Upper lobe of left lung (tissue), 4 donors: ENCODE results near the gene DHX32.

ENCODE experiments used
- POLR2A ChIP-seq, 4 donors: fragments of 450-650 bp; IDR thresholded peaks; one replicate each; pipeline ENCODE4 v1.5.1; 2016 to 2017; ENCODE audit warnings: antibody characterized with exemption in 4 of 4, mild to moderate bottlenecking in 2 of 4
- POLR2AphosphoS5 ChIP-seq, 2 donors: sonication (generic); formaldehyde crosslinking; IDR thresholded peaks; one replicate each; pipeline ENCODE4 v1.5.1; 2017; ENCODE audit warnings: antibody characterized with exemption in 2 of 2
- TF ChIP-seq, protein P1 (sequence below), 6 experiments: fragments of 450-650 bp in 4 of 6; fragments of 200-600 bp in 2 of 6; sonication (generic) in 2 of 6; IDR thresholded peaks; one replicate each; pipeline ENCODE4 v1.5.1; 2016 to 2019; ENCODE audit warnings: antibody characterized with exemption in 6 of 6

DNA sequence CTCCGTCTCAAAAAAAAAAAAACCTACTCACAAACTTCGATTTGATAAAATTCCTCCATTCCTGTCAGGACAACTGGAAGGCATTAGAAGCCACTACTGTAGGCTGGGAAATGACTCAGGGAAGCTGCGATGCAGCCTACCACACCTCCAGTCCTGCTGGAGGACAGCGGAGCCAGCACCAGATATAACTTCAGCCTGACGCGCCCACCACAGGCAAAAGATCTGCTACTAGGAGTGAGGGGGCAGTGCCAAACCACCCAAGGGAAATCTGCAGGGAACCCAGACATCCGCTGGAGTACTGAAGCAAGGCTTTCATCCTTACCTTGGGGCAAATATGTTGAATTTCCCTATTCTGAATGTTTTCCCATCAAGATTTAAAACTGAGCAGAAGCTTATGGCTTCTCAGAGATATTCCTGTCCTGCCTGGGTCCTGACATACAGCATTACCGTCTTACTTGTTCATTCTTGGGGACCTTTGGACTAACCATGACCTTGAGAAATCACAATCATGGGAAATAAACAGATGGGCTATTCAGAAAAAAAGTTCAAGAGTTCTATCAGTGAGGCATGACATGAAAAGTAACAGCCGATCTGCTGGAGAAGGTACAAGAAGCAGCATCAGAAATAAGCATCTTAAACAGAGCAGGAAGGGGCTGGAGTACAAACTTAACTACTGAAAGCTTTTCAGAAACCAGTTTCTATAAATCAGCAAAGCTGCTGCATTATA, 37.3 kb downstream of the DHX32 start:
- TF ChIP-seq, protein P1, sequence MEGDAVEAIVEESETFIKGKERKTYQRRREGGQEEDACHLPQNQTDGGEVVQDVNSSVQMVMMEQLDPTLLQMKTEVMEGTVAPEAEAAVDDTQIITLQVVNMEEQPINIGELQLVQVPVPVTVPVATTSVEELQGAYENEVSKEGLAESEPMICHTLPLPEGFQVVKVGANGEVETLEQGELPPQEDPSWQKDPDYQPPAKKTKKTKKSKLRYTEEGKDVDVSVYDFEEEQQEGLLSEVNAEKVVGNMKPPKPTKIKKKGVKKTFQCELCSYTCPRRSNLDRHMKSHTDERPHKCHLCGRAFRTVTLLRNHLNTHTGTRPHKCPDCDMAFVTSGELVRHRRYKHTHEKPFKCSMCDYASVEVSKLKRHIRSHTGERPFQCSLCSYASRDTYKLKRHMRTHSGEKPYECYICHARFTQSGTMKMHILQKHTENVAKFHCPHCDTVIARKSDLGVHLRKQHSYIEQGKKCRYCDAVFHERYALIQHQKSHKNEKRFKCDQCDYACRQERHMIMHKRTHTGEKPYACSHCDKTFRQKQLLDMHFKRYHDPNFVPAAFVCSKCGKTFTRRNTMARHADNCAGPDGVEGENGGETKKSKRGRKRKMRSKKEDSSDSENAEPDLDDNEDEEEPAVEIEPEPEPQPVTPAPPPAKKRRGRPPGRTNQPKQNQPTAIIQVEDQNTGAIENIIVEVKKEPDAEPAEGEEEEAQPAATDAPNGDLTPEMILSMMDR (IDR thresholded peaks at IDR 0.05): no peak
- TF ChIP-seq POLR2A (IDR thresholded peaks at IDR 0.05) (no peak), POLR2AphosphoS5 (IDR thresholded peaks at IDR 0.05) (no peak)
